ENCODE data around the gene ACOX2. TPM values are rescaled to one million over a fixed set of nuclear protein-coding genes. Genes with fewer than 3 reads are reported as not detected.

The ACOX2 gene
- total and polyA plus RNA-seq, 2 of the 13 experiments (the other 11 are each of a cell fraction or from before 2014, with no cell fraction given), result 42.6 to 98.5 TPM

DNA sequence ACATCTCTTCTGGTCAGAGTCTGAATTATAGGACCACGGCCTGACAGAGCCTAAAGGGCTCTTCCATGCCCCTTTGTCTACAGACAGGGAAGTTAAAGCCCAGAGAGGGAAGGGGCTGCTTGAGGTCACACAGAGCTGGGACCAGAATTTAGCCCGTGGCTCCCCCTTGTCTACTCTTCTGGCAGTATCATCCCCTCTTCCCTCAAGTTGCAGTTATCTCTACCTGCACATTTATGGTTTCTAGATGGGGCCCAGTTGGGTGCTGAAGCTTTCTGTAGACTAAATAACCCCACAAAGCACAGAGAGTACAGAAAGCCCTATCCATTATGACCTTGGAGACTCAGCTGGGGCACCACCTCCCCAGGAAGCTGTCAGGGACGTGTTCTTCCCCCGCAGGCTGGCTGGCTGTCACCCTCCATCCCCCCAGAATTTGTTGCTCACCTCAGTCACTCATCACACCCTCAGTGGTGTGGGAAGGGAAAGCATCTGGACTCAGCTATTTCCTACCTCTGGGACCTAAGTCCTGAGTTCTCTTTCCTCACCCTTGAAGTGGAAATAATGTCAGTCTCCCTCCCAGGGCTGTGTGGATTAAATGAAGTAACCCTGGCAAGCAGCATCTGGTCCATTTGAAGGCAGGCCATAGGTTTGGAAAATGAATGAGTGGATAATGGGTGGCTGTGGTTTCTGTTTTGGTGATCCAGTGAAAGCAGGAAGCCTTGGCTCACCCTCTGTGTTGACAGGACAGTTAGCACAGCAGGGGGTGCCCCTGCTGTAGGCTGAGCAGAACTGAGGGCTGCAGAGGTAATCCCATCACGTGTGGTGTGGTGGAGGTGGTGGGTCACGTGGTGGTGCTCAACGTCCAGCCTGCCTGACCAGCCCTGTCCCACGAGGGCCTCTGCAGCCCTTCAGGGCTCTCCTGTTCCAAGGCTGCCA is 16.3 kb downstream of the ACOX2 start (continued):
- TF ChIP-seq, protein P1, sequence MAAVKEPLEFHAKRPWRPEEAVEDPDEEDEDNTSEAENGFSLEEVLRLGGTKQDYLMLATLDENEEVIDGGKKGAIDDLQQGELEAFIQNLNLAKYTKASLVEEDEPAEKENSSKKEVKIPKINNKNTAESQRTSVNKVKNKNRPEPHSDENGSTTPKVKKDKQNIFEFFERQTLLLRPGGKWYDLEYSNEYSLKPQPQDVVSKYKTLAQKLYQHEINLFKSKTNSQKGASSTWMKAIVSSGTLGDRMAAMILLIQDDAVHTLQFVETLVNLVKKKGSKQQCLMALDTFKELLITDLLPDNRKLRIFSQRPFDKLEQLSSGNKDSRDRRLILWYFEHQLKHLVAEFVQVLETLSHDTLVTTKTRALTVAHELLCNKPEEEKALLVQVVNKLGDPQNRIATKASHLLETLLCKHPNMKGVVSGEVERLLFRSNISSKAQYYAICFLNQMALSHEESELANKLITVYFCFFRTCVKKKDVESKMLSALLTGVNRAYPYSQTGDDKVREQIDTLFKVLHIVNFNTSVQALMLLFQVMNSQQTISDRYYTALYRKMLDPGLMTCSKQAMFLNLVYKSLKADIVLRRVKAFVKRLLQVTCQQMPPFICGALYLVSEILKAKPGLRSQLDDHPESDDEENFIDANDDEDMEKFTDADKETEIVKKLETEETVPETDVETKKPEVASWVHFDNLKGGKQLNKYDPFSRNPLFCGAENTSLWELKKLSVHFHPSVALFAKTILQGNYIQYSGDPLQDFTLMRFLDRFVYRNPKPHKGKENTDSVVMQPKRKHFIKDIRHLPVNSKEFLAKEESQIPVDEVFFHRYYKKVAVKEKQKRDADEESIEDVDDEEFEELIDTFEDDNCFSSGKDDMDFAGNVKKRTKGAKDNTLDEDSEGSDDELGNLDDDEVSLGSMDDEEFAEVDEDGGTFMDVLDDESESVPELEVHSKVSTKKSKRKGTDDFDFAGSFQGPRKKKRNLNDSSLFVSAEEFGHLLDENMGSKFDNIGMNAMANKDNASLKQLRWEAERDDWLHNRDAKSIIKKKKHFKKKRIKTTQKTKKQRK (IDR thresholded peaks at IDR 0.05; ENCODE audit: low read length), result no peak
- TF ChIP-seq ZNF761 (CRISPR knock-in tag; conservative IDR thresholded peaks at IDR 0.05) (peak; percentile 73; the same call in 1 of the 2 replicates), KLF13 (CRISPR knock-in tag; IDR thresholded peaks at IDR 0.05) (no peak), ZNF556 (CRISPR knock-in tag; IDR thresholded peaks at IDR 0.05; ENCODE audit: borderline replicate concordance) (no peak), ZZZ3 (CRISPR knock-in tag; IDR thresholded peaks at IDR 0.05; ENCODE audit: borderline replicate concordance) (no peak), IKZF1 (IDR thresholded peaks at IDR 0.05) (no peak), LCORL (IDR thresholded peaks at IDR 0.05) (no peak), LCORL (CRISPR knock-in tag; IDR thresholded peaks at IDR 0.05) (peak; percentile 65; the same call in 1 of the 2 replicates), THYN1 (CRISPR knock-in tag; IDR thresholded peaks at IDR 0.05; ENCODE audit: borderline replicate concordance, low read depth) (no peak), ZNF230 (CRISPR knock-in tag; IDR thresholded peaks at IDR 0.05) (peak; percentile 43; the same call in 1 of the 2 replicates), ZFP36L2 (CRISPR knock-in tag; IDR thresholded peaks at IDR 0.05) (no peak), PHF20 (CRISPR knock-in tag; IDR thresholded peaks at IDR 0.05) (peak; percentile 29; the same call in 1 of the 2 replicates), ZNF367 (CRISPR knock-in tag; IDR thresholded peaks at IDR 0.05; ENCODE audit: borderline replicate concordance) (no peak), NFKBIZ (CRISPR knock-in tag; IDR thresholded peaks at IDR 0.05) (peak; percentile 29; the same call in 1 of the 2 replicates)
- TF ChIP-seq, protein P2, sequence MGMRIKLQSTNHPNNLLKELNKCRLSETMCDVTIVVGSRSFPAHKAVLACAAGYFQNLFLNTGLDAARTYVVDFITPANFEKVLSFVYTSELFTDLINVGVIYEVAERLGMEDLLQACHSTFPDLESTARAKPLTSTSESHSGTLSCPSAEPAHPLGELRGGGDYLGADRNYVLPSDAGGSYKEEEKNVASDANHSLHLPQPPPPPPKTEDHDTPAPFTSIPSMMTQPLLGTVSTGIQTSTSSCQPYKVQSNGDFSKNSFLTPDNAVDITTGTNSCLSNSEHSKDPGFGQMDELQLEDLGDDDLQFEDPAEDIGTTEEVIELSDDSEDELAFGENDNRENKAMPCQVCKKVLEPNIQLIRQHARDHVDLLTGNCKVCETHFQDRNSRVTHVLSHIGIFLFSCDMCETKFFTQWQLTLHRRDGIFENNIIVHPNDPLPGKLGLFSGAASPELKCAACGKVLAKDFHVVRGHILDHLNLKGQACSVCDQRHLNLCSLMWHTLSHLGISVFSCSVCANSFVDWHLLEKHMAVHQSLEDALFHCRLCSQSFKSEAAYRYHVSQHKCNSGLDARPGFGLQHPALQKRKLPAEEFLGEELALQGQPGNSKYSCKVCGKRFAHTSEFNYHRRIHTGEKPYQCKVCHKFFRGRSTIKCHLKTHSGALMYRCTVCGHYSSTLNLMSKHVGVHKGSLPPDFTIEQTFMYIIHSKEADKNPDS (CRISPR knock-in tag; IDR thresholded peaks at IDR 0.05), result no peak
- TF ChIP-seq, protein P3, sequence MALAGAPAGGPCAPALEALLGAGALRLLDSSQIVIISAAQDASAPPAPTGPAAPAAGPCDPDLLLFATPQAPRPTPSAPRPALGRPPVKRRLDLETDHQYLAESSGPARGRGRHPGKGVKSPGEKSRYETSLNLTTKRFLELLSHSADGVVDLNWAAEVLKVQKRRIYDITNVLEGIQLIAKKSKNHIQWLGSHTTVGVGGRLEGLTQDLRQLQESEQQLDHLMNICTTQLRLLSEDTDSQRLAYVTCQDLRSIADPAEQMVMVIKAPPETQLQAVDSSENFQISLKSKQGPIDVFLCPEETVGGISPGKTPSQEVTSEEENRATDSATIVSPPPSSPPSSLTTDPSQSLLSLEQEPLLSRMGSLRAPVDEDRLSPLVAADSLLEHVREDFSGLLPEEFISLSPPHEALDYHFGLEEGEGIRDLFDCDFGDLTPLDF (CRISPR knock-in tag; IDR thresholded peaks at IDR 0.05), result no peak
- TF ChIP-seq, protein P4, sequence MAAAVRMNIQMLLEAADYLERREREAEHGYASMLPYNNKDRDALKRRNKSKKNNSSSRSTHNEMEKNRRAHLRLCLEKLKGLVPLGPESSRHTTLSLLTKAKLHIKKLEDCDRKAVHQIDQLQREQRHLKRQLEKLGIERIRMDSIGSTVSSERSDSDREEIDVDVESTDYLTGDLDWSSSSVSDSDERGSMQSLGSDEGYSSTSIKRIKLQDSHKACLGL (CRISPR knock-in tag; IDR thresholded peaks at IDR 0.05), result peak; percentile 66; the same call in 1 of the 2 replicates
- TF ChIP-seq, protein P5, sequence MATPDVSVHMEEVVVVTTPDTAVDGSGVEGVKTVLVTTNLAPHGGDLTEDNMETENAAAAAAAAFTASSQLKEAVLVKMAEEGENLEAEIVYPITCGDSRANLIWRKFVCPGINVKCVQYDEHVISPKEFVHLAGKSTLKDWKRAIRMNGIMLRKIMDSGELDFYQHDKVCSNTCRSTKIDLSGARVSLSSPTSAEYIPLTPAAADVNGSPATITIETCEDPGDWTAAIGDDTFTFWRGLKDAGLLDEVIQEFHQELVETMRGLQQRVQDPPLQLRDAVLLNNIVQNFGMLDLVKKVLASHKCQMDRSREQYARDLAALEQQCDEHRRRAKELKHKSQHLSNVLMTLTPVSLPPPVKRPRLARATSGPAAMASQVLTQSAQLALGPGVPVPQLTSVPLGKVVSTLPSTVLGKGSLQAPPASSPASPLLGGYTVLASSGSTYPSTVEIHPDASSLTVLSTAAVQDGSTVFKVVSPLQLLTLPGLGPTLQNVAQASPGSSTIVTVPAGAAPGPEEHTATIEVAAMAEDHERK (CRISPR knock-in tag; IDR thresholded peaks at IDR 0.05; ENCODE audit: low read depth), result no peak
- TF ChIP-seq, protein P6, sequence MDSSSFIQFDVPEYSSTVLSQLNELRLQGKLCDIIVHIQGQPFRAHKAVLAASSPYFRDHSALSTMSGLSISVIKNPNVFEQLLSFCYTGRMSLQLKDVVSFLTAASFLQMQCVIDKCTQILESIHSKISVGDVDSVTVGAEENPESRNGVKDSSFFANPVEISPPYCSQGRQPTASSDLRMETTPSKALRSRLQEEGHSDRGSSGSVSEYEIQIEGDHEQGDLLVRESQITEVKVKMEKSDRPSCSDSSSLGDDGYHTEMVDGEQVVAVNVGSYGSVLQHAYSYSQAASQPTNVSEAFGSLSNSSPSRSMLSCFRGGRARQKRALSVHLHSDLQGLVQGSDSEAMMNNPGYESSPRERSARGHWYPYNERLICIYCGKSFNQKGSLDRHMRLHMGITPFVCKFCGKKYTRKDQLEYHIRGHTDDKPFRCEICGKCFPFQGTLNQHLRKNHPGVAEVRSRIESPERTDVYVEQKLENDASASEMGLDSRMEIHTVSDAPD (CRISPR knock-in tag; IDR thresholded peaks at IDR 0.05), result no peak
